H4 (cell line): ENCODE measurements around the gene SLC26A1. TPM values are rescaled to one million over a fixed set of nuclear protein-coding genes. Genes with fewer than 3 reads are reported as not detected.
"Not testable (repeated sequence)": the region's sequence is repeated elsewhere in the genome, so short reads cannot be mapped to it uniquely, and the experiment has no call there.

Source experiments
- DNase-seq: peaks from one replicate; pipeline ENCODE4 v3.0.0-alpha.2; 2015; ENCODE audit warnings: low spot score
- total RNA-seq: library from RNA; depleted of rRNA; stranded (reverse); fragments of >200 nt; shearing (Covaris generic); gene quantifications from 2 replicates; pipeline ENCODE4 v1.2.3, GENCODE V29; 2014

Gene SLC26A1
- total RNA-seq, 1 experiment from 2014 or later, result not detected

DNA sequence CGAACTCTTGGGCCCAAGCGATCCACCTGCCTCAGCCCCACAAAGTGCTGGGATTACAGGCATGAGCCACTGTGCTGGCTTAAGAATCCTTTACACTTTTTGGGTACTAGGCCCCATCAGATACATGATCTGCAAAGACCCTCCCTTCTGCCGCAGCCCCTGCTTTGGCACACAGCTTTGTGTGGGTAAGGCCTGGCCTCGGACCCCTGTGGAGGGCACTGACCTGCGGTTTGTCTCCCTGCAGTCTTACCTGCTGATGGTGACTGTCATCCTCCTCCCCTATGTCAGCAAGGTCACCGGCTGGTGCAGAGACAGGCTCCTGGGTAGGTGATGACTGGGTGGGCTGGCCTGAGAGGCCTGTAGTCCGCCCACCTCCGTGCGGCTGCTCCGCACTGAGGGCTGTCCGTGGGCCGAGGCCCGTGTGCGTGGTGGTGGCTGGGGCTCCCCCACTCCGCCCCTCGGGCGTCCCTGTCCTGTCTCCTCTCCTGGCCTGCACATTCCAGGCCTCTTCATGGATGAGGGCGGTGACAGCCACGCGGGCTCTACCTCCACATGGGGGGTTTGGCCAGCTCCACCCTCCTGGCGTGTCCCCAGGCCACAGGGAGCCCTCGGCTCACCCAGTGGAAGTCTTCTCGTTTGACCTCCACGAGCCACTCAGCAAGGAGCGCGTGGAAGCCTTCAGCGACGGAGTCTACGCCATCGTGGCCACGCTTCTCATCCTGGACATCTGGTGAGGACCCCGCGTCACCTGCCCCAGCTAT, 37.9 kb downstream of the SLC26A1 start:
- DNase-seq, result no peak

DNA sequence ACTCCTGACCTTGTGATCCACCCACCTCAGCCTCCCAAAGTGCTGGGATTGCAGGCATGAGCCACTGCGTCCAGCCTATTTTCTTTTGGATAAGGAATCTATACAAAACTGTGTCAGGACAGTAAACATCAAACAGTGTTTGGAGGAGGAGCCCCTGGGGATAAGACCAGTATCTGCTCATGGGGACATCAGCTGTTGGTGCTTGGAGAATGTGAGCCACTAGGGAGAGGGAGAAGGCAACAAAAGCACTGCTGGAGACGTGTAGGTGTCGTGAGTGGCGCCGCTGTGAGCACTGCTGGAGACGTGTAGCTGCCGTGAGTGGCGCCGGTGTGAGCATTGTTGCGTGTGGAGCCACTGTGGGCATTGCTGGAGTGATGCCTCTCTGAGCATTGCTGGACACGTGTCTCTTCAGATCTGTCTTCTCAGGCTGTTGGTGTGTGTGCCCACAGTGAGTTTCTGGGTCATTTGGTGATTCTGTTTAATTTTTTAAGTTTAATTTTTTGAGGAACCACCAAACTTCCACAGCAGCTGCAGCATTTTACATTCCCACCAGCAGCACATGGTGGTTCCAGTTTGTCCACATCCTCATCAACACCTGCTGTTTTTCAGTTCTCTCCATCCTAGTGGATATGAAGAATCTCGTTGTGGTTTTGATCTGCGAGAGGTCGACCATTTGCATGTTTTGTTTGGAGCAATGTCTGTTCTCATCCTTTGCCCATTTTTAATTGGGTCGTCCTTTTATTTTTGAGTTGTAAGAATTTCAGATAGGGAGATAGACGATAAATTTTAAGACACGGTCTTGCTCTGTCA, 38.8 kb downstream of the SLC26A1 start:
- DNase-seq, result no peak

DNA sequence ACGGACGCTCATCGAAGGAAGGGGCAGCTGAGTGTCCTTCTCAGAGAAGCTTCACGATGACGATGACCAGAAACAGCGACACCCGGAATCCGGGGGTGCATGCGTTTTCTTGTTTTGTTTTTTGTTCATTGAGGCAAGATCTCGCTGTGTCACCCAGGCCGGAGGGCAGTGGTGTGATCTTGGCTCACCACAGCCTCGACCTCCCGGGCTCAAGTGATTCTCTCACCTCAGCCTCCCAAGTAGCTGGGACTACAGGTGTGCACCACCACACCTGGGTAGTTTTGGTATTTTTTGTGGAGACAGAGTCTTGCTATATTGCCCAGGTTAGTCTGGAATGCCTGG, 39.7 kb downstream of the SLC26A1 start:
- DNase-seq, result no peak

DNA sequence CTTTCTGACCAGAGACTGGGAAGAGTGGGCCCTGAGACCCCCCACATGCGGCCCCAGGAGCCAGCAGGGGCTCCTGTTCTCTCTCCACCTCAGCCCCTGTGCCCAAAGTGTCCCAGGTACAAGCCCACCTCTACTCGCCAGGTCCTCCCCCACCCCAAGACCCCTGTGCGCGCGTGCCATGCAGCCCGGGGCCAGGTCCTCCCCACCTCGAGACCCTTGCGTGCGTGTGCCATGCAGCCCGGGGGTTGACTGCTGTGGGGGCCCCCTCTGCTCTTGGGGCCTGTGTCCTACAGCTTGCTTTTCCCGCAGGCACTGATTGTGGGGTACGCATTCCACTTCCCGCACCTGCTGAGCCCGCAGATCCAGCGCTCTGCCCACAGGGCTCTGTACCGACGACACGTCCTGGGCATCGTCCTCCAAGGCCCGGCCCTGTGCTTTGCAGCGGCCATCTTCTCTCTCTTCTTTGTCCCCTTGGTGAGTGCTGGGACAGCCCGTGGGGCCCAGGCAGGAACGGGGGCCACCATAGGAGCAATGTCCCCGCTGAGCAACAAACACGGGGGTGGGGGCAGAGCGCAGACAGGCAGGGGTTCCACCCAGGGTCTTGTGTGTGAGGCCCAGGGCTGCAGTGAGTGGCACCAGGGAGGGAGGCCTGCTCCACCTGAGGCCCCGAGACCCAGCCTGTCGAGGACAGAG, 40.2 kb downstream of the SLC26A1 start:
- no peak for DNase-seq

DNA sequence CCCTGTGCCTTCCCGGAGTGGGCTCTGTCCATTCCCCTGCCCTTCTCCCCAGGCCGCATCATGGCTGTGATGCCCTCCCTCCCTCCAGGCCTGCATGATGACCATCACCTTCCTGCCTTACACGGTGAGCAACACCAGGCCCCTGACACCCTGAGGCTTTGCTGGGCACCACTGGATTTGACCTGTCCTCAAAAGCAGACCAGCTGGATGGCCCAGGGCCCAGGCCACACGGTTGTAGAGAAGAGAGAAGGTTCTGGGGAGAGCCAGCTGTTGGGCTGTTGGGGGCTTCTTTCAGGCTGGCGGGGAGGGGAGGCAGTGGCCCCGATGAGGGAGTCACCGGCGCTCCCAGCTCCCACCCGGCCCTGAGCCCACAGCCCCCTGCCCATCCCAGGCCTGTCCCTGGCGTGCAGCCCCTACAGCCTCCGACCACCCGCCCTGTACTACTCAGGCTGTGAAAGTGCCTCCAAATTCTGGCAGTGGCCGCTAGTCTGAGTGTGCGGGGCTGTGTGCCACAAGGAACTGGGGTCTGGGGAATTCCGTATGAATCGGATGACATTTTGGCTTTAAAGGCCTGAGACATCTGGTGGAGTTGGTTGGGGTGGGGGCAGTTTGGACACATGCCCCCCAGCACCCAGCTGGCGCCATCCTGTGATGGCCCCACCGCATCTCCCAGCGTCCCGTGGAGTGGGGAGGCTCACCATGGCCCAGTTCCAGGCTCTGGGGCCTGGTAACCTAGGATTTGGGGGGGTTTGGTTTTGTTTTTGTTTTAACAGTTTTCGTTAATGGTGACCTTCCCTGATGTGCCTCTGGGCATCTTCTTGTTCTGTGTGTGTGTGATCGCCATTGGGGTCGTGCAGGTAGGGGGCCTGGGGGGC, 41.4 kb downstream of the SLC26A1 start:
- DNase-seq, result no peak

DNA sequence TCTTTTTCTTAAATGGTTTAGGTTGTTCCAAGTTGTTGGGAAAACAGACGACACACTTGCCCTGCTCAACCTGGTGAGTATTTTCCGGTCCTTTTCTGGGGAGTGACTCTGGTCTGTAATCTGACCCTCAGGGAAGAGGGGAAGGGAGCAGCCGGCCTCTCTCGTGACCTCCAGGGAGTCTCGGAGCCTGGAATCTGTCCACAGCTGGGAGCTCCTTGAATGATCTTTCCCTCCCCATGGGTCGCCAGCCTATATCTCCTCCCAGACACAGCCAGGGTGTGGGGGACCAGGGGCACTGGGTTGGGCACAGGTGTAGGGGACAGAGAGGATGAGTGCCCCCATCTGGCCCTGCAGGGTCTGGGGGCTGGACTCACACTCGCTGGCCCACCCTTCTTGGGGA, 42.0 kb downstream of the SLC26A1 start:
- no peak for DNase-seq

DNA sequence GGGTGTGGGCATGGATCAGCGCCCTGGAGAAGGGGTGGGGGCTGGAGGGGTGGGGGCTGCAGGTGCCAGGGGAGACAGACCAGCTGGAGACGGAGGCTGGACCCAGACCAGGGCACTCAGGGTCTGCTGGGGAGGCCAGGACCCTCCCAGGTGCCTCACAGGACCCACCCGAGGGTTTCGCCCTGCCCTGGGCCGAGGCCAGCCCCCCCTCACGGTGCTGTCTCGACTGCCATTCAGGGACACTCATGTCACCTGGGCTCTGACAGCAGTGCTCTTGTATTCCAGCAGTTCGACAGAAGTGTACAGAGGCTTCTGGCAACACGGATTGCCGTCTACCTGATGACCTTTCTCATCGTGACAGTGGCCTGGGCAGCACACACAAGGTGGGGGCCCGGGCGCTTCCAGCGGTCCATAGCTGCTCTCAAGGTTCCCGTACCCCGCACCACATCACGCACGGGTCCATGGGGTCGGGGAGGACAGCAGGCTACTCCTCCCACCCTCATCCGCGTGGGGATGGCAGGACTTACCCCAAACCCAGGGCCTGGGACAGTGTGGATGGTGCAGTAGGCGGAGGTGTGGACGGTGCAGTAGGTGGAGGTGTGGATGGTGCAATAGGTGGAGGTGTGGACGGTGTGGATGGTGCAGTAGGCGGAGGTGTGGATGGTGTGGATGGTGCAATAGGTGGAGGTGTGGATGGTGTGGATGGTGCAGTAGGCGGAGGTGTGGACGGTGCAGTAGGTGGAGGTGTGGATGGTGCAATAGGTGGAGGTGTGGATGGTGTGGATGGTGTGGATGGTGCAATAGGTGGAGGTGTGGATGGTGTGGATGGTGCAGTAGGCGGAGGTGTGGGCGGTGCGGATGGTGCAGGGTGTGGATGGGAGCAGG, 42.8 kb downstream of the SLC26A1 start:
- DNase-seq, result no peak

DNA sequence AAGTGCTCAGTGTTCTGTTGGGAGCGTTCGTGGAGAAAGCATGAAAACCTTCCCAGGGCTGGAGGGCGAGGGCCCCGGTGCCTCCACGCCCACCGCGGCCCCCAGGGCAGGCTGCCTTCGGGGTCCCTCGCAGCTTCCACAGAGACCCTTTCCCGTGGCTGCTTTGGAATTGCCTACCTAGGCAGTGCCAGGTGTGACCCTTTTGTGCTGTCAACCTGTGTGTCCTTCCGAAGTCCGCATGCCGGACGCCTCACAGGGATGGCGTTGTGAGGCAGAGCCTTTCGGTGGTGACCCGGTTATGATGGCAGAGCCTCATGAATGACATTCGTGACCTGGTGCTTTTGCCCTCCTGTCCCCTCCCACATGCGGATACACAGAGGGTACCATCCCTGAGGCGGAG, 43.5 kb downstream of the SLC26A1 start:
- no peak for DNase-seq

DNA sequence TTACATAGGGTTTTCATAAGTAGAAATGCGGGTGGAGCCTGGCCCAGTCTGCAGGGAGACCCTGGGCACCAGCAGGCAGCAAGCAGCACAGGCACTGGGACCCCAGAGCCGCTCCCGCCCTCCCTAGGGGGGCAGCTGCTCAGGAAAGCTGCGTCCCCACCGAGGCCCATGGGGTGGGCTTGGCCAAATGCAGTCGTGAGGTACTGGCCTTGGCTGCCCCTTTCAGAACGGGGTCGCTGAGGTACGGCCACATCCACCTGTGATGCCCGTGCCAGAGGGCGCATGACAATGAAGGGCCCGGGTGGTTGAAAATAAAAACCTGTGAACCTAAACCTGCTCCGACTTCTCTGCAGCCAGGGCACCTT, 44.3 kb downstream of the SLC26A1 start:
- DNase-seq, result no peak

DNA sequence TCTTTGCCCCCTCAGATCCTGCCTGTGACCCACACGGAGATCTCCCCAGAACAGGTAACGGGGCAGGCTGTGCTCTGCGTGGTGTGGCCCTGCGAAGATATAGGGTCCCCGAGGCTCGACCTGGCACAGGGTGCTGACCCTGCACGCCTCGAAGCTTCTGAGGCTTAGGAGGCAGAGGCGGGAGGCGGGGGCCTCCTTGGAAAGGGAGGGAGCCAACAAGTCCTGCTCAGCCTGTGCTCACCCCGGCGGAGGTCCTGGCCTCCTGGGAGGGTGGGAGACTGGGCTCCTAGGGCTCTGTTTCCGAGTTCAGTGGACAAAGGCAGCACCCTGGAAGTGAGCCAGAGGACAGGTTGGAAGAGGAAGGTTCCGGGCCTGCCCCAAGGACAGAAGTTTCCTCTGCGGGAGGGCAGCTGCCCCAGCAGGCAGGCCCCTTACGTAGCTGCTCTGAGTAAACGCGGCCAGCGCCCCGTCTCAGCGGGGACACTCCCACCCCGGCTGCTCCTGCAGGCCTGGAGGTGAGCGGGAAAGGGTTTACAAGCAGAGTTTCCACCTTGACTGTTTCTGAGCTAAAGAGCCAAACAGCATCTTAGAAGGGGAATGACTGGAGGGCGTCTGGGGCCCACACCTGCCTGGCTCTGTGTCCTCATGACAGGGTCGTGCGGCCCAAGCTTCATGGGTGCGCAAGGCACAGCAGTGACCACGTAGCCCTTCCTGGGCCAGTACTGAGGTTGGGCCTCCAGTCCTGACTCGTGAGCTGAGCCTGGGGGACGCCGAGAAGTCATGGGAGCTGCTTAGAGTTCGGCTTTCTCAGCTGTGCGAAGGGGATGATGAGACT, 44.9 kb downstream of the SLC26A1 start:
- no peak for DNase-seq

DNA sequence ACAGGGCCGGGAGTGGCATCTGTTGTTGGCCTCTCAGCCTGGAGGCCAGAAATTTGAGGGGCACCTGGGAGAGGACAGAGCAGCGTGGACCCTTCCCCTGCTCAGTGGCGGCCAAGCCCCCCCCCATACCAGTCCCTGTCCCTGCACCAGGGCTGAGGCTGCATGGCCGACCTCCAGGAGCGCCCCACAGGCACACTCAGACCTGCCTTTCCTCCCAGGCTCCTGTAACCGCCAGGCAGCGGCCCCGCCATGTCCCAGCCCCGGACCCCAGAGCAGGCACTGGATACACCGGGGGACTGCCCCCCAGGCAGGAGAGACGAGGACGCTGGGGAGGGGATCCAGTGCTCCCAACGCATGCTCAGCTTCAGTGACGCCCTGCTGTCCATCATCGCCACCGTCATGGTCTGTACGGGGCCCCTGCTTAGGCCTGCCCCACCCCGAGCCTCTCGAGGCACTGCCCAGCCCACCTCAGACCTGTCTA, 45.7 kb downstream of the SLC26A1 start:
- DNase-seq, result no peak

DNA sequence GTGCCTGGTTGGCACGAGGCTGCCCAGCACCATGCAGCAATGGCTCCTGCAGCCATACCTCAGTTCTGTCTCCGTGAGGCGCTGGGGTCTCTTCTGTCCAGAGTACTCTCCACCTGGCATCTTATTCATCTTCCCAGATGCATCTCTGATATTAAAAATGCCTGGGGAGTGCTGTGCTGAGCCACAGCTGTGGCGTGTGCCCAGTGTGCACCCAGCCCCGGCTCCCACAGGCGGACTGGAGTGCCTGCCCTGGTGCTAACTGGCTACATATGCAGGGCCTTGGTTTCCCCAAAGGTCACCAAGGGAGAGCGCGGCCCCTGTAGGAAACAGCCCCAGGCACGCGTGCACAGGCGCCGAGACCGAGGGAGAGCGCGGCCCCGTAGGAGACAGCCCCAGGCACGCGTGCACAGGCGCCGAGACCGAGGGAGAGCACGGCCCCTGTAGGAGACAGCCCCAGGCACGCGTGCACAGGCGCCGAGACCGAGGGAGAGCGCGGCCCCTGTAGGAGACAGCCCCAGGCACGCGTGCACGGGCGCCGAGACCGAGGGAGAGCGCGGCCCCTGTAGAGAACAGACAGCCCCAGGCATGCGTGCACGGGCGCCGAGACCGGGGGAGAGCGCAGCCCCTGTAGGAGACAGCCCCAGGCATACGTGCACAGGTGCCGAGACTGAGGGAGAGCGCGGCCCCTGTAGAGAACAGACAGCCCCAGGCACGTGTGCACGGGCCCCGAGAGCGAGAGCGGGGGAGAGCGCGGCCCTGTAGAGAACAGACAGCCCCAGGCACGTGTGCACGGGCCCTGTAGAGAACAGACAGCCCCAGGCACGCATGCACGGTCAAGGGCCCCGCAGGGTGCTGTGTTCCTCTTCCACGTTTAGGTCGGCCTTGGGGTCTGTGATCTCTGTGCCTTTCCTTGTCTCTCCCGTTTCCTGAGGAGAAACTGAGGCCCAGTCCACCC, 46.4 kb downstream of the SLC26A1 start:
- DNase-seq, result no peak

DNA sequence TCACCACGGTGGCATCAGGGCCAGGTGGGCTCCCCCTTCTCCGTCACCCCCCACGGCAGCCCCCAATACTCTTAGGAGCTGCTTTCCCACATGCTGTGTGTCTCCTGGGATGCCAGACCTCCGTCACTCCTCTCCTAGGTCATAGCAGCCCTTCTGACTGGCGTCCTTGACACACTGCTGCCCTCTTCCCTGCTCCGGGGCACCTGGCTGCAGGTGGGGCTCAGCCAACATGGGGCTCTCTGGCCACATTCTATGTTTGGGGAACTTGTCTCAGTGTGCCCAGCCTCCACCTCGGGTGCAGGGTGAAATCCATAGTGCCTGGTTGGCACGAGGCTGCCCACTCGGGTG, 47.1 kb downstream of the SLC26A1 start:
- no peak for DNase-seq

DNA sequence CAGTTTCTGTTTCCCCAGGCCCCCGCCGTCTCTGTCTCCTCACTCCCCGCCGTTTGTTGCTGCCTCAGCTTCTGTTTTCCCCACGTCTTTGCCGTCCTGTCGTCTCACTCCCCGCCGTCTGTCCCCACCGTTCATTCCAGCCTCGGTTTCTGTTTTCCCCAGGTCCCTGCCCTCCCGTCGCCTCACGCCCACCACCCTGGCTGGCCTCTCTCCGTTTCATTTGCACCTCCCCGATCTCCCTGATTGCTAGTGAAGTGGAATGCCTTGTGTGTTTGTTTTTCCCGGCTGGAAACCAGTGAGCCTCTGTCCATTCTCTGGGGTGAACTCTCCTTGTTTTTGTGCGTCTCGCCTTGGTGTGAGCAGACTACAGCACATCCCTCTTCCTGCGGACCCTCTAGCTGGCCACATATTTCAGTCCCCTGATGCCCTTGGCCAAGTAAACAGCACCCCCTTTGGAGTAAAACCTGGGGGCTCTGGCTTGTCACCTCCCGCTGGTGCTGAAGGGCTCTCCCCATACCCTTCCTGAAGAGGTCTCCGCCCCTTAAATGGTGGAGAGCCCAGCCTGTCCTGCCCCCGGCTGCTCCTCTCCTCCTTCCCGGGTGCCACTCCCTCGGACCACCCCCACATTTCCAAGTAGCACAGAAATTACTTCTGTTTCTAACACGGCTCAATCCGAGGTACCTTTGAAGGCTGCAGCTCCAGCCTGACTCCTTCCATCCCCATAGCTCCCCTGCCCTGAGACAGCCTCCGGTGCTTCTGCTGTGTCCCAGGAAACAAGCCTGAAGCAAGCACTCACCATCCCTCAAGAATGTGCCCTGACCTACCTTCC, 47.7 kb downstream of the SLC26A1 start:
- no peak for DNase-seq

DNA sequence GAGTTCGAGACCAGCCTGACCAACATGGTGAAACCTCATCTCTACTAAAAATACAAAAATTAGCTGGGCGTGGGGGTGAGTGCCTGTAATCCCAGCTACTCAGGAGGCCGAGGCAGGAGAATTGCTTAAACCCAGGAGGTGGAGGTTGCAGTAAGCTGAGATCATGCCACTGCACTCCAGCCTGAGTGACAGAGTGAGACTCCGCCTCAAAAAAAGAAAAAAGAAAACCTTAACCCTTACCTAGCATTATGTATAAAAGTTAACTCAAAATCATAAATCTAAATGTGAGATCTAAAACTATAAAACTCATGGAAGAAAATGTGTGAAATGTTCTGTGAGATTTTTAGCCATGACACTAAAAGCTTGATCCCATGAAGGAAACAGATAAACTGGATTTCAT, 53.7 kb downstream of the SLC26A1 start:
- not testable (repeated sequence) for DNase-seq
